ENCODE results near the gene TBPL1.

TBPL1 gene

GRCh38 chr6:134021396-134022122 is 68.5 kb downstream of the TBPL1 start:
- ATAC-seq (ENCODE audit: low read depth), result no peak
- DNase-seq (ENCODE audit: low spot score), result no peak
- peaks cover 3% of the 10 kb centered on the region for H3K4me1 ChIP-seq (ENCODE audit: insufficient read depth, poor library complexity, severe bottlenecking)

GRCh38 chr6:134022650-134023049 is 69.6 kb downstream of the TBPL1 start:
- no peak for ATAC-seq (ENCODE audit: low read depth)
- Histone ChIP-seq H3K9me3 (ENCODE audit: severe bottlenecking) (no peaks in the 10 kb centered on the region), H3K4me1 (ENCODE audit: insufficient read depth, poor library complexity, severe bottlenecking) (peaks cover 5% of the 10 kb centered on the region), H3K4me3 (ENCODE audit: severe bottlenecking) (no peak overlapping the region), H3K27me3 (ENCODE audit: insufficient read depth, poor library complexity, severe bottlenecking) (no peaks in the 10 kb centered on the region), H3K36me3 (ENCODE audit: low read depth) (no peaks in the 10 kb centered on the region), H3K27ac (ENCODE audit: poor library complexity, severe bottlenecking) (no peak overlapping the region)
- no peak for DNase-seq (ENCODE audit: low spot score)
- TF ChIP-seq CTCF (IDR thresholded peaks at IDR 0.05; ENCODE audit: poor library complexity, severe bottlenecking), result no peak

More at GRCh38 chr6:134021396-134022122, 68.5 kb downstream of the TBPL1 start:
- Histone ChIP-seq H3K4me3 (ENCODE audit: severe bottlenecking) (no peak overlapping the region), H3K36me3 (ENCODE audit: low read depth) (no peaks in the 10 kb centered on the region), H3K27ac (ENCODE audit: poor library complexity, severe bottlenecking) (no peak overlapping the region), H3K27me3 (ENCODE audit: insufficient read depth, poor library complexity, severe bottlenecking) (no peaks in the 10 kb centered on the region), H3K9me3 (ENCODE audit: severe bottlenecking) (no peaks in the 10 kb centered on the region)
- TF ChIP-seq CTCF (IDR thresholded peaks at IDR 0.05; ENCODE audit: poor library complexity, severe bottlenecking), result no peak

- Histone ChIP-seq H3K36me3 (ENCODE audit: low read depth) (no peaks in the 10 kb centered on the region), H3K27ac (ENCODE audit: poor library complexity, severe bottlenecking) (no peak overlapping the region), H3K9me3 (ENCODE audit: severe bottlenecking) (no peaks in the 10 kb centered on the region), H3K4me3 (ENCODE audit: severe bottlenecking) (no peak overlapping the region), H3K4me1 (ENCODE audit: insufficient read depth, poor library complexity, severe bottlenecking) (peaks cover 8% of the 10 kb centered on the region), H3K27me3 (ENCODE audit: insufficient read depth, poor library complexity, severe bottlenecking) (no peaks in the 10 kb centered on the region)
- ATAC-seq (ENCODE audit: low read depth) (peak; percentile 72; the same call in 2 of the 3 replicates), DNase-seq (ENCODE audit: low spot score) (no peak)
- no peak for TF ChIP-seq CTCF (IDR thresholded peaks at IDR 0.05; ENCODE audit: poor library complexity, severe bottlenecking)
Observed at GRCh38 chr6:134026597-134026996, 73.6 kb downstream of the TBPL1 start.

GRCh38 chr6:134028438-134028837 is 75.4 kb downstream of the TBPL1 start:
- no peak for DNase-seq (ENCODE audit: low spot score)
- H3K27ac ChIP-seq (ENCODE audit: poor library complexity, severe bottlenecking), result no peak overlapping the region
- no peaks in the 10 kb centered on the region for H3K36me3 ChIP-seq (ENCODE audit: low read depth)
- no peak for TF ChIP-seq CTCF (IDR thresholded peaks at IDR 0.05; ENCODE audit: poor library complexity, severe bottlenecking)
- H3K27me3 ChIP-seq (ENCODE audit: insufficient read depth, poor library complexity, severe bottlenecking), result no peaks in the 10 kb centered on the region
- H3K4me1 ChIP-seq (ENCODE audit: insufficient read depth, poor library complexity, severe bottlenecking), result peaks cover 11% of the 10 kb centered on the region
- no peak for ATAC-seq (ENCODE audit: low read depth)
- no peak overlapping the region for H3K4me3 ChIP-seq (ENCODE audit: severe bottlenecking)
- H3K9me3 ChIP-seq (ENCODE audit: severe bottlenecking), result no peaks in the 10 kb centered on the region

Data from RWPE2 (cell line).